ENCODE results near the gene CCDC141.

CCDC141 gene

GRCh38 chr2:178882666-178883440, 167.1 kb downstream of the CCDC141 start:
- in situ Hi-C loops (cut with MboI; ENCODE audit: low pct_unique_long_range_greater_than_20kb, low sequenced_read_pairs, unreplicated experiment), result no loop called here
- no peak for DNase-seq (ENCODE audit: low spot score)

DNA sequence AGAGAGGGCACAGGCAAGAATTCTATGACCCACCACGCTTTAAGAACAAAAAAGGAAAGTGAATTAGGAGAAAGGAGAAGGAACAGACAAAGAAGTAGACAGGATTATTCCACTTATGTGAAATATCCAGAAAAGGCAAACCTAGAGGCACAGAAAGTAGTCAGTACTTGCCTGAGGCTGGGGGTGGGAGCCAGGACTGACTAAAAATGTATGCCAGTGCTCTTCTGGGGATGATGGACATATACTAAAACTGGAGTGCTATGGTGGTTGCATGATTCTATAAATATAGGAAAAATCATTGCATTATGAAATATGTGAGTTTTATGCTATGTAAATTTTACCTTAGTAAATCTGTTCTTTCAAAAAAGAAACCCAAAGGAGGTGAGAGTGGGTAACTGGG, 168.9 kb downstream of the CCDC141 start:
- no peak for TF ChIP-seq CTCF (IDR thresholded peaks at IDR 0.05; ENCODE audit: extremely low read depth, insufficient read depth, missing control alignments)
- no peak for DNase-seq (ENCODE audit: low spot score)
- in situ Hi-C loops (cut with MboI; ENCODE audit: low pct_unique_long_range_greater_than_20kb, low sequenced_read_pairs, unreplicated experiment), result no loop called here

More at GRCh38 chr2:178882666-178883440, 167.1 kb downstream of the CCDC141 start:
- no peak for TF ChIP-seq CTCF (IDR thresholded peaks at IDR 0.05; ENCODE audit: extremely low read depth, insufficient read depth, missing control alignments)

DNA sequence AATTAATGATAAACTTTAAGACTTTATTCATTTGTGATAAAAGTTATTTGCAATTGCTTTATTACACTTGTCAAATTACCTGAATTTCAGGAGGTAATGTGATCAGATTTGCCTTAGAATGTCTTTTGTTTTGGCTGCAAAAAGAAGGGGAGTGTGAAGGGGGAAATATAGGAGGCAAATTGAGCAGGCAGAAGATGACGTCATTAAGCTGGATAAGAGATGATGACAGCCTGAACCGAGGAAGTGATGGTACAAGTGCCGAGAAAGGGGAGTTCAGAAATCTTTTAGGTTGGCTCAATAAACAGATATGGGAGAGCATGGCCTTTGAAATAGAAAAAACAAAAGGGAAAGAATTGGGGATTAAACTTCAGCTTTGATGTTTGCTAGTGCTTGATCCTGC, 169.7 kb downstream of the CCDC141 start:
- no peak for TF ChIP-seq CTCF (IDR thresholded peaks at IDR 0.05; ENCODE audit: extremely low read depth, insufficient read depth, missing control alignments)
- no peak for DNase-seq (ENCODE audit: low spot score)
- in situ Hi-C loops (cut with MboI; ENCODE audit: low pct_unique_long_range_greater_than_20kb, low sequenced_read_pairs, unreplicated experiment), result no loop called here

DNA sequence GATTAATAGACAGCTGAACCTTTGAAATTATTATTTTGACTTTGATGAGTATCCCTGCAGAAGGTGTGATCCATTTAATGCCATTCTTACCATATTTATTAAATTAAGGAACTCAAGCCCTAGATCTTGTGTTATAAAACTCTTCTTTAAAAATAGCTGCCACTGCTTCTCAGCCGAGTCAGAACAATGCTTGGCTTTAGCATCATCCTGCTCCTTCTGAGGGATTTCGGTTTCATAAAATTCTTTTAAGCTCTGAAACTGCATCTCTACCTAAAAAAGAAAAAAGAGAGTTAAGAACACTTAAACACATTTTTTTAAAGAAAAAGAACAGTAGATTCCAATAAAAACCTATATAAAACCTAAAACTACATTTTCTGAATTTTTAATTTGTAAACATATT, 172.1 kb downstream of the CCDC141 start:
- no peak for TF ChIP-seq CTCF (IDR thresholded peaks at IDR 0.05; ENCODE audit: extremely low read depth, insufficient read depth, missing control alignments)
- no peak for DNase-seq (ENCODE audit: low spot score)
- in situ Hi-C loops (cut with MboI; ENCODE audit: low pct_unique_long_range_greater_than_20kb, low sequenced_read_pairs, unreplicated experiment), result no loop called here

DNA sequence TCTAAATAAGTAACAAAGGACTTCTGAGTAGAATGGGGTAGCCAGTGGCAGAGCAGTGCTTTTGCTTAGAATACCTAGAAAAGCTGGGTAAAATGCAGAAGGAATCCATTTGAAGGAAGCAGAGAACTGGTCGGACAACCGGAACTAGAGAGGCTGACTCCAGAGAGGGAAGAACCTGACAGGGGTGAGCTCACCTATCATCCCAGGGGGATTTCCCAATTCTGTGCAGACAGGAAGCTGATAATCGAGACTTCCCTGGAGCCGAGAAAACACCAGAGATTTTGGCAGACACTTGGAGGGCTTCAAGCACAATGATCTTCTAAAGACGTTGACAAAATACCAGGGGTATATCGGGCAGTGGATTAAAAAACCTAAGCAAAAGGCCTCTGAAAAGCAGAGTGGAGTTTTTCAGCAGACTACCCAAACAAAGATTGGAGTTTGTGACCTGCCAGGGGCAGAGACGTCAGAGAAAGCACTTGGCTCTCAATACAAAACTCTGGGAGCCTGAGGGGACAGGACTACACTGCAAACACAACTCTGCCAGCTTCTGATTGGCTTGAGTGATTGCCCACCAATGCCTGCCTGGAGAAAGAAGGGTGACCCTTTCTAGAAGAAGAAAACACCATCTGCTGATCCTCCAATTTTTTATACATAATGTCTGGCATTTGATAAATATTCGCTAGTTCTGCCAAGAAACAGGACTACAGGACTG, 175.3 kb downstream of the CCDC141 start:
- TF ChIP-seq CTCF (IDR thresholded peaks at IDR 0.05; ENCODE audit: extremely low read depth, insufficient read depth, missing control alignments), result no peak
- no peak for DNase-seq (ENCODE audit: low spot score)
- in situ Hi-C loops (cut with MboI; ENCODE audit: low pct_unique_long_range_greater_than_20kb, low sequenced_read_pairs, unreplicated experiment), result no loop called here

GRCh38 chr2:178873912-178874311, 176.0 kb downstream of the CCDC141 start:
- DNase-seq (ENCODE audit: low spot score), result no peak
- in situ Hi-C loops (cut with MboI; ENCODE audit: low pct_unique_long_range_greater_than_20kb, low sequenced_read_pairs, unreplicated experiment), result no loop called here
- no peak for TF ChIP-seq CTCF (IDR thresholded peaks at IDR 0.05; ENCODE audit: extremely low read depth, insufficient read depth, missing control alignments)

Data from GM13977 (cell line).